Left hindlimb (tissue), 1 donor: Measurements from ENCODE around the gene PCP4L1.
"Not testable (repeated sequence)": the region's sequence is repeated elsewhere in the genome, so short reads cannot be mapped to it uniquely, and the experiment has no call there.

Source experiments
- DNase-seq: peaks from one replicate; pipeline ENCODE4 v3.0.0-alpha.2; 2018

Gene PCP4L1

GRCh38 chr1:161229896-161230295 is 28.6 kb upstream of the PCP4L1 start:
- no peak for DNase-seq

GRCh38 chr1:161230762-161231161 is 27.8 kb upstream of the PCP4L1 start:
- DNase-seq, result no peak

- DNase-seq, result no peak
These were observed 25.4 kb upstream of the PCP4L1 start for GRCh38 chr1:161233102-161233501.

- DNase-seq, result no peak
These were observed 22.4 kb upstream of the PCP4L1 start for GRCh38 chr1:161235957-161236775.

GRCh38 chr1:161238039-161238473 is 20.5 kb upstream of the PCP4L1 start, which contains the start of gene NR1I3:
NR1I3 (minus strand) TSS chr1:161238203; CDS start chr1:161236565, 1,638 bp downstream.
- no peak for DNase-seq

- no peak for DNase-seq
These were observed 16.9 kb upstream of the PCP4L1 start for GRCh38 chr1:161241682-161242081.

- no peak for DNase-seq
These were observed 16.2 kb upstream of the PCP4L1 start for GRCh38 chr1:161242313-161242712.

GRCh38 chr1:161244888-161245287 is 13.7 kb upstream of the PCP4L1 start:
- DNase-seq, result no peak

GRCh38 chr1:161250100-161250499 is 8.4 kb upstream of the PCP4L1 start:
- DNase-seq, result not testable (repeated sequence)

- no peak for DNase-seq
These were observed 7.7 kb upstream of the PCP4L1 start for GRCh38 chr1:161250829-161251228.

- DNase-seq, result no peak
These were observed 7.0 kb upstream of the PCP4L1 start for GRCh38 chr1:161251579-161251978.

GRCh38 chr1:161255302-161255701 is 3.2 kb upstream of the PCP4L1 start:
- not testable (repeated sequence) for DNase-seq

GRCh38 chr1:161255955-161256520 is 2.5 kb upstream of the PCP4L1 start:
- not testable (repeated sequence) for DNase-seq

GRCh38 chr1:161257109-161257508 is 1.4 kb upstream of the PCP4L1 start:
- not testable (repeated sequence) for DNase-seq

- no peak for DNase-seq
These were observed 779 bp downstream of the PCP4L1 start for GRCh38 chr1:161259345-161259702.

GRCh38 chr1:161259765-161260164 is 1.2 kb downstream of the PCP4L1 start:
- no peak for DNase-seq

GRCh38 chr1:161260376-161261260 is 2.1 kb downstream of the PCP4L1 start:
- no peak for DNase-seq

GRCh38 chr1:161261261-161262235 is 3.0 kb downstream of the PCP4L1 start:
- no peak for DNase-seq

GRCh38 chr1:161265305-161265704 is 6.8 kb downstream of the PCP4L1 start:
- DNase-seq, result no peak

GRCh38 chr1:161266202-161266601 is 7.7 kb downstream of the PCP4L1 start:
- DNase-seq, result no peak

GRCh38 chr1:161266836-161267235 is 8.3 kb downstream of the PCP4L1 start:
- no peak for DNase-seq

GRCh38 chr1:161267321-161267720 is 8.8 kb downstream of the PCP4L1 start:
- DNase-seq, result no peak
